Astrocyte of the spinal cord (primary cell): Measurements from ENCODE around the gene MIPEP.

ENCODE experiments used
- DNase-seq: peaks from one replicate; pipeline ENCODE4 v3.0.0; 2011; ENCODE audit warnings: low read depth, low spot score
- H3K4me3 ChIP-seq: 2 replicates; pipeline ENCODE4 v1.5.1; 2011; ENCODE audit warnings: low read depth, mild to moderate bottlenecking, low read length, moderate library complexity
- CTCF ChIP-seq: IDR thresholded peaks from 2 replicates; pipeline ENCODE4 v1.5.1; 2012; ENCODE audit warnings: low read depth, mild to moderate bottlenecking, low read length, inconsistent platforms
- in situ Hi-C: cut with HindIII; loops from 2 replicates; pipeline ENCODE4 v1.10.0; 2017; ENCODE audit warnings: low sequenced_read_pairs

Gene MIPEP

GRCh38 chr13:23828086-23828485 lies 61.1 kb downstream of the MIPEP start:
- no peak for TF ChIP-seq CTCF
- DNase-seq: no peak
- in situ Hi-C loops: no loop called here
- H3K4me3 ChIP-seq: no peak overlapping the region

- in situ Hi-C loops: no loop called here
- H3K4me3 ChIP-seq: no peak overlapping the region
- DNase-seq: no peak
- TF ChIP-seq CTCF: no peak
Measured at GRCh38 chr13:23825179-23825578, 64.0 kb downstream of the MIPEP start.

GRCh38 chr13:23824371-23824770 lies 64.8 kb downstream of the MIPEP start:
- in situ Hi-C loops: no loop called here
- H3K4me3 ChIP-seq: no peak overlapping the region
- DNase-seq: no peak
- no peak for TF ChIP-seq CTCF

- in situ Hi-C loops: no loop called here
- TF ChIP-seq CTCF: no peak
- no peak overlapping the region for H3K4me3 ChIP-seq
- DNase-seq: no peak
Measured at GRCh38 chr13:23822252-23822824, 66.9 kb downstream of the MIPEP start.

- no peak for DNase-seq
- no peak for TF ChIP-seq CTCF
Measured at GRCh38 chr13:23820530-23820929, 68.7 kb downstream of the MIPEP start.

GRCh38 chr13:23817830-23818229 lies 71.4 kb downstream of the MIPEP start:
- in situ Hi-C loops: no loop called here
- DNase-seq: no peak
- no peak overlapping the region for H3K4me3 ChIP-seq
- no peak for TF ChIP-seq CTCF

More at GRCh38 chr13:23820530-23820929, 68.7 kb downstream of the MIPEP start:
- H3K4me3 ChIP-seq: no peak overlapping the region
- in situ Hi-C loops: no loop called here

GRCh38 chr13:23817136-23817535 lies 72.1 kb downstream of the MIPEP start:
- no peak overlapping the region for H3K4me3 ChIP-seq
- in situ Hi-C loops: no loop called here
- DNase-seq: no peak
- no peak for TF ChIP-seq CTCF
